HL-60 (cell line): ENCODE results near the gene JAML.

Source experiments
- POLR2AphosphoS5 ChIP-seq: IDR thresholded peaks from 2 replicates; pipeline ENCODE4 v1.6.1; 2012; ENCODE audit warnings: low read depth
- SPI1 ChIP-seq: IDR thresholded peaks from 2 replicates; pipeline ENCODE4 v1.6.1; 2012; ENCODE audit warnings: low read depth, mild to moderate bottlenecking, borderline replicate concordance
- TF ChIP-seq, protein P1 (sequence below): IDR thresholded peaks from one replicate; pipeline ENCODE4 v1.5.1; 2011; ENCODE audit warnings: low read length, control low read depth, inconsistent platforms; ENCODE audit not compliant: insufficient read depth
- TF ChIP-seq, protein P2 (sequence below): IDR thresholded peaks from 2 replicates; pipeline ENCODE4 v1.6.1; 2012; ENCODE audit warnings: low read depth; ENCODE audit not compliant: insufficient replicate concordance

DNA sequence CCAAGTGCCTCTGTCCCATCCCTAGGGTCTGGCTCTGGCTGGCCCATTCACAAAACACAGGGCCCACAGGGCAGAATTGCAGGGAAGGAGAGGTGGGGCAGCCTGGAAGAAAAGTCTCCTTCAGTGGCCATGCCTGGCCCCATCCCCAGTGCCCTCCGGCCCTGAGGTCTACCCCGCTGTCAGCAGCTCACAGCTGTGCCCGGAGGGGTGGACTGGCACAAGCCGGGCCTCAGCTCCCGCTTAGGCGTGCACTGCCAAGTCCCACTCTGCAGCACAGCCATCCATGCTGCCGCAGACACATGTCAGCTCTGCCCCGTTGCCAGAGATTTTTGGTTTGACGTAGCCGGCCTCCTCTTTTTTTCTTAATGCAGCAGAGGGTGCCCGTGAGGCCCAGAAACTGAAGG, 44.5 kb downstream of the JAML start:
- TF ChIP-seq, protein P1, sequence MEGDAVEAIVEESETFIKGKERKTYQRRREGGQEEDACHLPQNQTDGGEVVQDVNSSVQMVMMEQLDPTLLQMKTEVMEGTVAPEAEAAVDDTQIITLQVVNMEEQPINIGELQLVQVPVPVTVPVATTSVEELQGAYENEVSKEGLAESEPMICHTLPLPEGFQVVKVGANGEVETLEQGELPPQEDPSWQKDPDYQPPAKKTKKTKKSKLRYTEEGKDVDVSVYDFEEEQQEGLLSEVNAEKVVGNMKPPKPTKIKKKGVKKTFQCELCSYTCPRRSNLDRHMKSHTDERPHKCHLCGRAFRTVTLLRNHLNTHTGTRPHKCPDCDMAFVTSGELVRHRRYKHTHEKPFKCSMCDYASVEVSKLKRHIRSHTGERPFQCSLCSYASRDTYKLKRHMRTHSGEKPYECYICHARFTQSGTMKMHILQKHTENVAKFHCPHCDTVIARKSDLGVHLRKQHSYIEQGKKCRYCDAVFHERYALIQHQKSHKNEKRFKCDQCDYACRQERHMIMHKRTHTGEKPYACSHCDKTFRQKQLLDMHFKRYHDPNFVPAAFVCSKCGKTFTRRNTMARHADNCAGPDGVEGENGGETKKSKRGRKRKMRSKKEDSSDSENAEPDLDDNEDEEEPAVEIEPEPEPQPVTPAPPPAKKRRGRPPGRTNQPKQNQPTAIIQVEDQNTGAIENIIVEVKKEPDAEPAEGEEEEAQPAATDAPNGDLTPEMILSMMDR = no peak
- TF ChIP-seq POLR2AphosphoS5 = no peak
- TF ChIP-seq, protein P2, sequence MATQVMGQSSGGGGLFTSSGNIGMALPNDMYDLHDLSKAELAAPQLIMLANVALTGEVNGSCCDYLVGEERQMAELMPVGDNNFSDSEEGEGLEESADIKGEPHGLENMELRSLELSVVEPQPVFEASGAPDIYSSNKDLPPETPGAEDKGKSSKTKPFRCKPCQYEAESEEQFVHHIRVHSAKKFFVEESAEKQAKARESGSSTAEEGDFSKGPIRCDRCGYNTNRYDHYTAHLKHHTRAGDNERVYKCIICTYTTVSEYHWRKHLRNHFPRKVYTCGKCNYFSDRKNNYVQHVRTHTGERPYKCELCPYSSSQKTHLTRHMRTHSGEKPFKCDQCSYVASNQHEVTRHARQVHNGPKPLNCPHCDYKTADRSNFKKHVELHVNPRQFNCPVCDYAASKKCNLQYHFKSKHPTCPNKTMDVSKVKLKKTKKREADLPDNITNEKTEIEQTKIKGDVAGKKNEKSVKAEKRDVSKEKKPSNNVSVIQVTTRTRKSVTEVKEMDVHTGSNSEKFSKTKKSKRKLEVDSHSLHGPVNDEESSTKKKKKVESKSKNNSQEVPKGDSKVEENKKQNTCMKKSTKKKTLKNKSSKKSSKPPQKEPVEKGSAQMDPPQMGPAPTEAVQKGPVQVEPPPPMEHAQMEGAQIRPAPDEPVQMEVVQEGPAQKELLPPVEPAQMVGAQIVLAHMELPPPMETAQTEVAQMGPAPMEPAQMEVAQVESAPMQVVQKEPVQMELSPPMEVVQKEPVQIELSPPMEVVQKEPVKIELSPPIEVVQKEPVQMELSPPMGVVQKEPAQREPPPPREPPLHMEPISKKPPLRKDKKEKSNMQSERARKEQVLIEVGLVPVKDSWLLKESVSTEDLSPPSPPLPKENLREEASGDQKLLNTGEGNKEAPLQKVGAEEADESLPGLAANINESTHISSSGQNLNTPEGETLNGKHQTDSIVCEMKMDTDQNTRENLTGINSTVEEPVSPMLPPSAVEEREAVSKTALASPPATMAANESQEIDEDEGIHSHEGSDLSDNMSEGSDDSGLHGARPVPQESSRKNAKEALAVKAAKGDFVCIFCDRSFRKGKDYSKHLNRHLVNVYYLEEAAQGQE = no peak
- no peak for TF ChIP-seq SPI1
